ENCODE data around the gene PPFIA1. TPM values are rescaled to one million over a fixed set of nuclear protein-coding genes. Genes with fewer than 3 reads are reported as not detected.

The PPFIA1 gene
- total and polyA plus RNA-seq, 10 of the 15 experiments (the other 5 are each of a cell fraction or from before 2014, with no cell fraction given), result 5.2 to 26.2 (median 15.8) TPM

- no peak for FAIRE-seq
- no TSS peak for BruUV-seq (replicated peaks)
Observed at GRCh38 chr11:70433038-70433437, 162.5 kb downstream of the PPFIA1 start.

More at GRCh38 chr11:70433038-70433437, 162.5 kb downstream of the PPFIA1 start:
- H3K4me3 ChIP-seq, result no peak overlapping the region
- H3K27ac ChIP-seq (ENCODE audit: control insufficient read depth, insufficient read depth), result no peak overlapping the region
- H3K79me2 ChIP-seq (ENCODE audit: control insufficient read depth, insufficient read depth, low read length), result no peaks in the 10 kb centered on the region
- POLR2A ChIA-PET, result no interaction called here
- no peak overlapping the region for H3K9ac ChIP-seq (ENCODE audit: control insufficient read depth, insufficient read depth, low read length)
- no peak overlapping the region for H3K4me2 ChIP-seq (ENCODE audit: control insufficient read depth, insufficient read depth)
- CTCF ChIA-PET, result no interaction called here
- SMC1A ChIA-PET (ENCODE audit: uncharacterized antibody, unreplicated experiment), result no interaction called here
- intact Hi-C loops (cut with micrococcal nuclease; ENCODE audit: unreplicated experiment) (no loop called here), in situ Hi-C loops (cut with MboI) (no loop called here)
- no peaks in the 10 kb centered on the region for H4K20me1 ChIP-seq (ENCODE audit: control insufficient read depth, insufficient read depth)
- no peak for ATAC-seq
- no peaks in the 10 kb centered on the region for H3K36me3 ChIP-seq (ENCODE audit: control insufficient read depth in 2 of 2, insufficient read depth in 2 of 2, low read length in 1 of 2)
- no peak for DNase-seq (ENCODE audit: low read depth, low spot score)
- no peaks in the 10 kb centered on the region; a peak in 1 of 4 replicates for H3K27me3 ChIP-seq (replicated peaks in 1 of 2; ENCODE audit: control insufficient read depth in 2 of 2, insufficient read depth in 2 of 2, low read length in 1 of 2)
- TF ChIP-seq ZBED1 (IDR thresholded peaks at IDR 0.05; ENCODE audit: borderline replicate concordance) (no peak), POLR2AphosphoS2 (IDR thresholded peaks at IDR 0.05; ENCODE audit: low read depth, low read length) (no peak), ZNF217 (IDR thresholded peaks at IDR 0.05) (no peak), SMARCA5 (IDR thresholded peaks at IDR 0.05) (no peak), TCF12 (IDR thresholded peaks at IDR 0.05; ENCODE audit: low read depth, low read length) (no peak), HDAC2 (IDR thresholded peaks at IDR 0.05) (no peak), CHD4 (IDR thresholded peaks at IDR 0.05) (no peak), KAT2A (conservative IDR thresholded peaks at IDR 0.05; ENCODE audit: control insufficient read depth, low read depth, low read length) (no peak), ZBTB33 (IDR thresholded peaks at IDR 0.05) (no peak), ZBTB40 (IDR thresholded peaks at IDR 0.05; ENCODE audit: borderline replicate concordance) (no peak), KDM1A (IDR thresholded peaks at IDR 0.05; ENCODE audit: borderline replicate concordance) (no peak), ATF7 (IDR thresholded peaks at IDR 0.05; ENCODE audit: low read depth) (no peak), HCFC1 (IDR thresholded peaks at IDR 0.05; ENCODE audit: low read length) (no peak), MEF2B (IDR thresholded peaks at IDR 0.05; ENCODE audit: partially characterized antibody, poor library complexity, severe bottlenecking) (no peak), STAT1 (conservative IDR thresholded peaks at IDR 0.05) (no peak), MYB (IDR thresholded peaks at IDR 0.05; ENCODE audit: borderline replicate concordance, low read depth, low read length) (no peak), LARP7 (IDR thresholded peaks at IDR 0.05) (no peak), NR2C1 (IDR thresholded peaks at IDR 0.05) (no peak)
- TF ChIP-seq, protein P1, sequence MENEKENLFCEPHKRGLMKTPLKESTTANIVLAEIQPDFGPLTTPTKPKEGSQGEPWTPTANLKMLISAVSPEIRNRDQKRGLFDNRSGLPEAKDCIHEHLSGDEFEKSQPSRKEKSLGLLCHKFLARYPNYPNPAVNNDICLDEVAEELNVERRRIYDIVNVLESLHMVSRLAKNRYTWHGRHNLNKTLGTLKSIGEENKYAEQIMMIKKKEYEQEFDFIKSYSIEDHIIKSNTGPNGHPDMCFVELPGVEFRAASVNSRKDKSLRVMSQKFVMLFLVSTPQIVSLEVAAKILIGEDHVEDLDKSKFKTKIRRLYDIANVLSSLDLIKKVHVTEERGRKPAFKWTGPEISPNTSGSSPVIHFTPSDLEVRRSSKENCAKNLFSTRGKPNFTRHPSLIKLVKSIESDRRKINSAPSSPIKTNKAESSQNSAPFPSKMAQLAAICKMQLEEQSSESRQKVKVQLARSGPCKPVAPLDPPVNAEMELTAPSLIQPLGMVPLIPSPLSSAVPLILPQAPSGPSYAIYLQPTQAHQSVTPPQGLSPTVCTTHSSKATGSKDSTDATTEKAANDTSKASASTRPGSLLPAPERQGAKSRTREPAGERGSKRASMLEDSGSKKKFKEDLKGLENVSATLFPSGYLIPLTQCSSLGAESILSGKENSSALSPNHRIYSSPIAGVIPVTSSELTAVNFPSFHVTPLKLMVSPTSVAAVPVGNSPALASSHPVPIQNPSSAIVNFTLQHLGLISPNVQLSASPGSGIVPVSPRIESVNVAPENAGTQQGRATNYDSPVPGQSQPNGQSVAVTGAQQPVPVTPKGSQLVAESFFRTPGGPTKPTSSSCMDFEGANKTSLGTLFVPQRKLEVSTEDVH (IDR thresholded peaks at IDR 0.05; ENCODE audit: low read depth, partially characterized antibody), result no peak
- H2AFZ ChIP-seq (ENCODE audit: control insufficient read depth, low read depth, low read length), result no peak overlapping the region
- RAD21 ChIA-PET (ENCODE audit: unreplicated experiment), result no interaction called here
- H3K4me1 ChIP-seq (ENCODE audit: control insufficient read depth, insufficient read depth, low read length), result peaks cover 18% of the 10 kb centered on the region
- WGBS (ENCODE audit: insufficient coverage, insufficient replicate concordance, low lambda C conversion rate, missing lambda C conversion rate), result 89% methylated on average over 13 of the region's 20 CpGs
- no peaks in the 10 kb centered on the region; the same call in 2 of the 3 replicates for H3K9me3 ChIP-seq (replicated peaks; ENCODE audit: control insufficient read depth, insufficient read depth, low read length)

Data from GM12878 (cell line).